GM12873 (cell line): ENCODE data around the gene RNF225.

Source experiments
- TF ChIP-seq, protein P1 (sequence below): IDR thresholded peaks from 2 replicates; pipeline ENCODE4 v1.5.1; 2012; ENCODE audit warnings: low read depth, mild to moderate bottlenecking, moderate library complexity, low read length, control low read depth; ENCODE audit not compliant: insufficient read depth; ENCODE audit errors: missing control alignments

The RNF225 gene

DNA sequence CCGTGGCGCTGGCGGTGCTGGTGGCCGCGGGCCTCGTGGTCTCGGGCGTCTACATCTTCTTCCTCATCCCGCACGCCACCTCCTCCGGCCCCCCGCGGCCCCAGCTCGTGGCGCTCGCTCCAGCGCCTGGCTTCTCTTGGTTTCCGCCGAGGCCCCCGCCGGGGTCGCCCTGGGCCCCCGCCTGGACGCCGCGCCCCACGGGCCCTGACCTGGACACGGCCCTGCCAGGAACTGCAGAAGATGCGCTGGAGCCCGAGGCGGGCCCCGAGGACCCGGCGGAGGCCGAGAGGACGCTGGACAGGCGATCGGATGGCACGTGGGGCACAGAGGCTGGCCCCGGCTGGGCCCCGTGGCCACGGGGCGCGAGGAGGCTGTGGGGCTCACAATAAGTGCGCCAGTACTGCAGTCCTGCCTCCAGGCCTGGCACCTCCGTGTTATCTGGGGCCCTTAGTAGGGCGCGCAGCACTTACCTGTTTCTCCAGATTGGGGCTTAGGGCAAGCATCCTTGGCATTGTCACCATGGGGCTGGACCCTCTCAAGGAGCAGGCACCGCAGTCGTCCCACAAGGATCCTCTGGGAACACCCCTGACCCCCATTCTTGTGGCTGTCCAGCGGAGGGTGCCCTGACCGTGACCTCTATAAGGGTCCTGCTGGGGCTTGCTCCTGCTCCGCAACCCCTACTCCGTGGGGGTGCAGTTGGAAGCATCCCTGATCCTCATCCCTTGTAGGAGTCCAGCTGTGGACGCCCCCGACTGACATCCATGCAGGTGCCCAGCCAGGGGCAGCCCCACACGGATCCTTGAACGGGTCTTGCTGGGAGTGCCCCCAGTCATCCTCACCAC is 1.5 kb downstream of the RNF225 start:
- TF ChIP-seq, protein P1, sequence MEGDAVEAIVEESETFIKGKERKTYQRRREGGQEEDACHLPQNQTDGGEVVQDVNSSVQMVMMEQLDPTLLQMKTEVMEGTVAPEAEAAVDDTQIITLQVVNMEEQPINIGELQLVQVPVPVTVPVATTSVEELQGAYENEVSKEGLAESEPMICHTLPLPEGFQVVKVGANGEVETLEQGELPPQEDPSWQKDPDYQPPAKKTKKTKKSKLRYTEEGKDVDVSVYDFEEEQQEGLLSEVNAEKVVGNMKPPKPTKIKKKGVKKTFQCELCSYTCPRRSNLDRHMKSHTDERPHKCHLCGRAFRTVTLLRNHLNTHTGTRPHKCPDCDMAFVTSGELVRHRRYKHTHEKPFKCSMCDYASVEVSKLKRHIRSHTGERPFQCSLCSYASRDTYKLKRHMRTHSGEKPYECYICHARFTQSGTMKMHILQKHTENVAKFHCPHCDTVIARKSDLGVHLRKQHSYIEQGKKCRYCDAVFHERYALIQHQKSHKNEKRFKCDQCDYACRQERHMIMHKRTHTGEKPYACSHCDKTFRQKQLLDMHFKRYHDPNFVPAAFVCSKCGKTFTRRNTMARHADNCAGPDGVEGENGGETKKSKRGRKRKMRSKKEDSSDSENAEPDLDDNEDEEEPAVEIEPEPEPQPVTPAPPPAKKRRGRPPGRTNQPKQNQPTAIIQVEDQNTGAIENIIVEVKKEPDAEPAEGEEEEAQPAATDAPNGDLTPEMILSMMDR: no peak

DNA sequence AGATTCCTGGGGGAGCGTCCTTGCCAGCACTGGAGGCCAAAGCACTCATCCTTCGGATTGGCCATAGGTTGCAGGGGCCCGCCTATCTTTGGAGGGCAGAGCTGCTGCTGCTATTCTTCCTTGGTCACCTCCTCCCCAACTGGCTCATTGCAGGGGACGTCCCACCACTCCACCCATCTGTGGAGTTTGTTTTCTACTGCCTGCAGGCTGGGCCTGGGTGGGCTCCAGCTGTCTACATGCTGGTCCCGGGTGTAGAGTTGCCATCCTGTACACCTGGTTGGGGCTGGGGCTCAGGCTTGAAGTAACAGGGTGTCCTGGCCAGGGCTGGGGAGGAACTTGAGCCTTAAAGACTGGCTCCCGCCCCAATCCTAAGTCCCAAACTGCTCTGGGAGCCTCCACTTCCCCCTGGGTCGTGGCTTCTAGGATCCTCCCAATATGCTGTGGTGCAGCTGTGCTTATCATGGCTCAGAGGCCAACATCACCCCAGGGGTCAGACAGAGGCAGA is 2.1 kb downstream of the RNF225 start:
- TF ChIP-seq, protein P1: no peak

DNA sequence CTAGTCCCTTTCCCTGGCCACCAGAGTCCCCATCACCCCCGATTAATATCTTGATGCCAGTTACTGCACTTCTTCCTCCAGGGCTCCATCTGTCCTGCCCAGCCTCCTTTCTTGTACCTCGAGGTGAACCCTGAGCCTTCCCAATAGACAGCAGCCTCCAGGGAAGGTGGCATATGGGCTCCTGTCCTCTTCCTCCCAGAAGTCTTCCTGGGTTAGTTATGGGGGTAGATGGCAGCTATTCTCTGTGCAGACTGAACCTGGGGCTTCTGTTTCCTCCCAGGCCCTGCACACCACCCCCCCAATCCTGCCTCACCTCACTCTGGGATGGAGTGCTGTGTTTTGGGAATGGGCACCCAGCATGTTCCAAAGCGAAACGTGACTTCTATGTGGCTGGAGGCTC is 2.6 kb downstream of the RNF225 start:
- TF ChIP-seq, protein P1: no peak

DNA sequence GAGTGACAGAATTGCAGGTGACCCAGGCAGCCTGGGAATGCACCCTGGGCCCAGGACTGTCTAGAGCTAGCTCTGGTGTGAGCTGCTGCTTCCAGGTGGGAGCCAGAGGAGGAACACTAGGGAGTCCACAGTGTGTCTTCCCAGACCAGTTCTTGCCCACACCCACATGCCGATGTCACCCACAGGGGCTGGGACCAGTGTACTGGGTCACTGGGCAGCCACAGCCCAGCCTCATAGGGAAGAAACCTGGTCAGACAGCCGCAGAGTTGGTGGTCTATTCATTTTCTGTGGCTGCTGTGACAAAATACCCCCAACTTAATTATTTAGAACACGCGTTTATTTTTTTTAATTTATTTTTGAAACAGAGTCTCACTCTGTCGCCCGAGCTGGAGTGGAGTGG is 3.1 kb downstream of the RNF225 start:
- TF ChIP-seq, protein P1: no peak

- TF ChIP-seq, protein P1: no peak
Observed at GRCh38 chr19:58399903-58400302, 4.4 kb downstream of the RNF225 start.

DNA sequence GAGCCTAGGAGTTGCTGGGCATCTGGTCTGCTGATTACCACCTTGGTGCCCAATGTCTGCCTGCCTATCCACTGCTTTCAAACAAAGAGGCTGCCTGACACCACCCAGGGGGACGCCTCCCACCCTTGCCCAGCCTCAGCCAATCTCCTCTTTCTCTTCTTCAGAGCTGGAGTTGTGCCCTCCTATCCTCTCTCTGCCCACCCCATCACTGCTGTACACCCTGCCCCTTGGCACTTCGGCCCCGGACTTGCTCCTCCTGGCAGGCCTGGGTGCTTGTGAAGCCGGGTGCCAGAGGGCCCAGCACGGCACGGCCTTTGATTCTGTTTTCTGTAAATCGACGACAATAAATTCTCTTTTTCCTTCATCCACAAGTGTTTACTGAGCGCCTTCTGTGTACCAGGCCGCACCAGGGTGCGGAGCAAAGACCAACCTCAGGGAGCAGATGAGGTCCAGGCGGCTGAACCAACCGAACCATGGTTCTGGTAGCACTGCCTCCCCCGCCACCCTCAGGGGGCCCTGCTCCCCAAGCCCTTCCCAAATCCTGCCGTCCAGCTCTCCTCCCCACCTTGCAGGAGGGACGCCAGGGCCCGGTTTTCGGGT is 5.0 kb downstream of the RNF225 start:
- TF ChIP-seq, protein P1: no peak
